Stomach smooth muscle (tissue), 2 donors: ENCODE results near the gene SYNGR3.

Experiments used
- H3K27ac ChIP-seq: one replicate; pipeline ENCODE4 v1.7.0; 2013; ENCODE audit warnings: mild to moderate bottlenecking, low read length, inconsistent platforms
- H3K27me3 ChIP-seq, 2 donors: one replicate each; pipeline ENCODE4 v1.7.0; 2013; ENCODE audit warnings: low read length in 2 of 2; ENCODE audit not compliant: insufficient read depth in 2 of 2, control insufficient read depth in 1 of 2
- H3K36me3 ChIP-seq, 2 donors: one replicate each; pipeline ENCODE4 v1.7.0; 2013; ENCODE audit warnings: low read length in 2 of 2; ENCODE audit not compliant: control insufficient read depth in 2 of 2, insufficient read depth in 2 of 2
- H3K4me1 ChIP-seq: one replicate; pipeline ENCODE4 v1.7.0; 2013; ENCODE audit warnings: low read length; ENCODE audit not compliant: control insufficient read depth, insufficient read depth
- H3K4me3 ChIP-seq, 2 donors: one replicate each; pipeline ENCODE4 v1.7.0; 2013; ENCODE audit warnings: low read length in 2 of 2
- H3K9ac ChIP-seq, 2 donors: one replicate each; pipeline ENCODE4 v1.7.0; 2013; ENCODE audit warnings: low read length in 2 of 2, mild to moderate bottlenecking in 1 of 2
- H3K9me3 ChIP-seq, 2 donors: one replicate each; pipeline ENCODE4 v1.7.0; 2013; ENCODE audit warnings: low read length in 2 of 2; ENCODE audit not compliant: control insufficient read depth in 2 of 2
- donor health status: healthy.
- donor health status: Pancreatic carcinoma.

The SYNGR3 gene

GRCh38 chr16:2034696-2035430 lies 45.1 kb downstream of the SYNGR3 start:
- Histone ChIP-seq H3K36me3 (peaks cover 0 to 1% of the 10 kb centered on the region in 2 donors), H3K9ac (peak overlapping the region; percentile 22 to 29), H3K9me3 (no peaks in the 10 kb centered on the region), H3K27me3 (no peaks in the 10 kb centered on the region), H3K4me1 (peaks cover 74% of the 10 kb centered on the region), H3K27ac (peak overlapping the region; percentile 78), H3K4me3 (peak overlapping the region in 1 of 2 donors; percentile 47)

GRCh38 chr16:2035431-2036199 lies 45.8 kb downstream of the SYNGR3 start:
- H3K4me3 ChIP-seq = peak overlapping the region in 1 of 2 donors; percentile 47
- H3K27me3 ChIP-seq = no peaks in the 10 kb centered on the region
- peak overlapping the region; percentile 32 to 62 for H3K9ac ChIP-seq
- peaks cover 73% of the 10 kb centered on the region for H3K4me1 ChIP-seq
- H3K9me3 ChIP-seq = no peaks in the 10 kb centered on the region
- no peaks in the 10 kb centered on the region for H3K36me3 ChIP-seq
- H3K27ac ChIP-seq = peak overlapping the region; percentile 78

- Histone ChIP-seq H3K9ac (peak overlapping the region; percentile 32 to 62), H3K27me3 (no peaks in the 10 kb centered on the region), H3K4me3 (peak overlapping the region in 1 of 2 donors; percentile 47), H3K36me3 (no peaks in the 10 kb centered on the region), H3K27ac (peak overlapping the region; percentile 78), H3K4me1 (peaks cover 73% of the 10 kb centered on the region), H3K9me3 (no peaks in the 10 kb centered on the region)
Measured at GRCh38 chr16:2036200-2036966, 46.6 kb downstream of the SYNGR3 start.

GRCh38 chr16:2037115-2037514 lies 47.3 kb downstream of the SYNGR3 start:
- H3K27me3 ChIP-seq = no peaks in the 10 kb centered on the region
- H3K27ac ChIP-seq = peak overlapping the region; percentile 78
- peaks cover 76% of the 10 kb centered on the region for H3K4me1 ChIP-seq
- H3K36me3 ChIP-seq = no peaks in the 10 kb centered on the region
- H3K9ac ChIP-seq = no peak overlapping the region
- no peaks in the 10 kb centered on the region for H3K9me3 ChIP-seq
- H3K4me3 ChIP-seq = no peak overlapping the region

GRCh38 chr16:2037647-2038381 lies 48.0 kb downstream of the SYNGR3 start:
- Histone ChIP-seq H3K27ac (peak overlapping the region; percentile 24), H3K4me1 (peaks cover 71% of the 10 kb centered on the region), H3K9ac (no peak overlapping the region), H3K4me3 (no peak overlapping the region), H3K27me3 (no peaks in the 10 kb centered on the region), H3K36me3 (no peaks in the 10 kb centered on the region), H3K9me3 (no peaks in the 10 kb centered on the region)

- Histone ChIP-seq H3K9me3 (no peaks in the 10 kb centered on the region), H3K27me3 (no peaks in the 10 kb centered on the region), H3K9ac (no peak overlapping the region), H3K4me1 (peaks cover 71% of the 10 kb centered on the region), H3K27ac (peak overlapping the region; percentile 46), H3K4me3 (peak overlapping the region in 1 of 2 donors; percentile 40), H3K36me3 (peaks cover 0 to 2% of the 10 kb centered on the region in 2 donors)
Measured at GRCh38 chr16:2038382-2039231, 48.8 kb downstream of the SYNGR3 start.

- H3K4me1 ChIP-seq = peaks cover 65% of the 10 kb centered on the region
Measured at GRCh38 chr16:2039274-2040031, 49.7 kb downstream of the SYNGR3 start.

GRCh38 chr16:2040041-2040786 lies 50.4 kb downstream of the SYNGR3 start:
- Histone ChIP-seq H3K27ac (no peak overlapping the region), H3K27me3 (no peaks in the 10 kb centered on the region), H3K36me3 (peaks cover 0 to 2% of the 10 kb centered on the region in 2 donors), H3K4me3 (no peak overlapping the region), H3K4me1 (peaks cover 58% of the 10 kb centered on the region), H3K9me3 (no peaks in the 10 kb centered on the region), H3K9ac (no peak overlapping the region)

More at GRCh38 chr16:2039274-2040031, 49.7 kb downstream of the SYNGR3 start:
- no peaks in the 10 kb centered on the region for H3K9me3 ChIP-seq
- H3K27ac ChIP-seq = peak overlapping the region; percentile 46
- peaks cover 0 to 2% of the 10 kb centered on the region in 2 donors for H3K36me3 ChIP-seq
- H3K4me3 ChIP-seq = peak overlapping the region in 1 of 2 donors; percentile 35
- no peak overlapping the region for H3K9ac ChIP-seq
- H3K27me3 ChIP-seq = no peaks in the 10 kb centered on the region
